HG03378 (cell line): ENCODE data around the gene TMEM138.

Source experiments
- ATAC-seq: cut with Tn5 transposase; IDR thresholded peaks from one replicate; pipeline ENCODE4 v1.9.1; 2021; ENCODE audit warnings: mild to moderate bottlenecking, moderate library complexity; ENCODE audit not compliant: unreplicated experiment

The TMEM138 gene

DNA sequence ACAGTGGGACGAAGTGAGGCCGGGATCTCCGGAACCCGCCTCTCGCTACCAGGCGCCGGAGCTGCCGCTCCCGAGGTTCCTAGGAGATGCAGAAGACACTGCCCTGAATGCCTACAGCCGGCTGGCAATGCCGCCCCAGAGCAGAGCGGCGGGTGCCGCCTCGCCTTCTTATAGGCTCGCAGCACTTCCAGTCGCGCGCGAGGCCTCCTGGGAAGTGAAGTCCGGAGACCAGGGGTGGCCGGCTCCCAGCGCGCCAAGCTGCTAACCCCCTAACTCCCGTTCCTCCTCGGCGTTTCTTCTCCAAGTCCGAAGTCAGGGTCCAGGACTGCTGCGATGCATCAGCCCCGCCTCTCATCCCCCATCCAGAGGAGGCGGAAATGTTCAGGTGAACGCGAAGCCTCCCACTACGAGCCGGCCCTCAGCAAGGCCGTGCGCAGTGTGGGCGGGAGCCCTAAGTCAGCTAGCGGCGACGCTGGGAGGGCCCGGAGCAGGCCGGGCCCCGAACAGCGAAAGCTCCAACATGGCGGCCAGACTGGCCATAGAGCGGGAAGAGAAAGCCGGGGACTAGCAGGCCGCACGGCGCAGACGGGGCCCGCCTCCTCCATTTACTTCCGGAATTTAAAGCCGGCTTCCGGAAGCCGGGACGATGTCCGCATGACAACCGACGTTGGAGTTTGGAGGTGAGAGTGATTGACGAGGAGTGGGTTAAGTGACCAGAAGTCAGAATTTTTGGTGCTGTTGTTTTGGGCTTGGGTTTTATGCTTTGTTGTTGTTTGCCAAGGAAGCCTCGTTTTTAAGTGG, at the start of gene TMEM138, which contains the start of gene CYB561A3:
Gene TMEM138, plus strand, starts transcription at position 634 of the 801 bp plus-strand sequence. CDS start 2,017 bp downstream, outside the sequence.
Gene CYB561A3, minus strand, starts transcription at position 142 of the 801 bp plus-strand sequence. CDS start 5,169 bp downstream, outside the sequence.
- peak; percentile 73 for ATAC-seq

DNA sequence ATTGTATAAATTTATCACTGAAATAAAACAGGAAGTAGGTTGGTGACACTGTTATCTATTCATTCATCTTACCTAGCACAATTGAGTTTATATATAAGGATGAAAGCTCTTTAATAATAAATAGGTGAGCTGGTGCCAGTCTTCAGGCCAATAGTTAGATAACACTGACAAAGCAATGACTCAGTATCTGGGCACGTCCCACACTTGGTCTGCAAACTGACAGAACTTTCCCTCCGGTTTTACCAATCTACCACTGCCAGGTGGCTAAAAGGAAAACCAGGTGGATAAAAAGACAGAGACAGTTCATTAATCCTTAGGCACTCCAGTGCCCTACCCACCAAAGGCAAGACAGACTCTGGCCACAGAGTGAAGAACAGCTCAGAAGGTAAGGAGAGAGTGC, 46.9 kb upstream of the TMEM138 start:
- no peak for ATAC-seq

- no peak for ATAC-seq
These were observed 36.3 kb upstream of the TMEM138 start for GRCh38 chr11:61325649-61326414.

GRCh38 chr11:61327669-61328071, 34.5 kb upstream of the TMEM138 start:
- ATAC-seq, result no peak

GRCh38 chr11:61328351-61328750, 33.8 kb upstream of the TMEM138 start:
- ATAC-seq, result no peak

DNA sequence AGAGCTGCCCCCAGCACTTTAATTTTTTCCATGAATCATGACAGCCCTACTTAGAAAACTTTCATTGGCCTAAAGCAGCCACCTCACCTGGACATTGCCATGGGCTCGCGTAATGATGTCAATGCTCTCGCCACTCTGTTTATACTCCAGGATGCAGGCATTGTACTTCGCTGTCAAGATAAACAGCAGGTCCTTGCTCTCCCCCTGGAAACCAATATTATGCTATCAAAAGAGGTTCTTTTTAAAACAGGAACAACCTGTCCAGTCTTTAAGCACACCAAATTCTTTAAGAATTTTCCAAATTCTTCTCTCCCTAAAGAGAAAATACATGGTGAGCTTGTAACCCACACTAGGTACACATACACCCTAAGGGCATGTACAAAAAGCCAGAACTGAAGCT, 32.3 kb upstream of the TMEM138 start:
- no peak for ATAC-seq

- no peak for ATAC-seq
These were observed 30.5 kb upstream of the TMEM138 start for GRCh38 chr11:61331651-61332050.

DNA sequence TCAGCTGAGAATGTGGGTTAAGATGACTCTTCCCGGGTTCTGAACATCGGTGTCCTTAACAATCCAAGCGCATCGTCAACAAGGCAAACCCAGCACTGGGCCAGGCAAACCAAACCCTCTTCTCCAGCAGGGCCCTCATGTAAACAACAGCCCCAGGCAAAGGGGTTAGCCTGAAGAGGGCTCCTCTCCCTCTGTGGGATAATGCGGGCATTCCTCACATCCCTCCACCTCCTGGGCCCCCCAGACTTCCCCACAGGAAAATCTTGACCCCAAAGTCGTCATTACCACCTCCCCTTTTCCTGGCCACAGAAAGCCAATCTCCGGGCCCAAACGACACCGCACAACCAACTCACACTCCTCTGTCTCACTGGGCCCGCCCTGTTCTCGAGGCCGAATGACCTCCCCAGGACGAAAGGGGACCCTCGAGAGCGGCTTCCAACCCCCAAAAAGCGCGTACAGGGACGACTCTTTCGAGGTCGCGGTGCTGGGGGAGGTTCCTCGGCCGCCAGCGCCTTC, 29.8 kb upstream of the TMEM138 start:
- no peak for ATAC-seq

DNA sequence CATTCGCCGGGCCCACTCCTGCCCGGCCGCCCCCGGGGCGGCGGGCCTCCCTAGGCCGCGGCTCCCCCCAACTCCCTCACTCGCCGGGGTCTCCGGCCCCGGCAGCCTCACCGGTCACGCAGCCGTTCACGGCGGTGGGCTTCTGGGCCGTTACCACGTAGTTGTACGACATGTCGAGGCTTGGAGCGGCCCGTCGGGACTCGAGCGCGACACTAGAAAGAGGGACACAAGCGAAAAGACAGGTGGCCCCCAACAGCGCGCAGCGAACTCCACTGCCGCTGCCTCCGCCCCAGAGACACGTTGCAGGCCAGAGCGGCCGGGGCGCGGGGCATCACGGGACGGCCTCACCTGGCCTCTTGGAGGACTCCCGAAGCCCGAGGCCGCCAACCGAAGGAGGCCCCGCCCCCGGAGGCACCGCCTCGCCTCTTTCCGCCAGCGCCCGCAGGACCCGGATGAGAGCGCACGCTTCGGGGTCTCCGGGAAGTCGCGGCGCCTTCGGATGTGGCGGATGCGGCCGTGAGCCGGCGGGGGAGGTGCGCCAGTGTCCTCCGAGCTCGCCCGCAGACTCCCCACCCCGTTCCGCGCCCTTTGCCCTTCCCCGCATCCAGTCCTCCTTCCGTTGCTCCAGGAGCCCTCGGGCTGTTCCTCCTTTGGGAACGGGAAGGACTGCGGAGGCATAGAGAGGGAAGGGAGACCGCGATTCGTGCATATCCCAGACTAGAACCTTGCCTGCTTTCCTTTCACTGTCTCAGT, 29.2 kb upstream of the TMEM138 start, which contains the start of the genes DDB1 and TKFC:
Gene DDB1, minus strand, starts transcription at position 309 of the 753 bp plus-strand sequence. Its CDS starts 137 bp downstream, at position 172.
Gene TKFC, plus strand, starts transcription at position 432 of the 753 bp plus-strand sequence. CDS start 1,501 bp downstream, outside the sequence.
- ATAC-seq, result peak; percentile 58

DNA sequence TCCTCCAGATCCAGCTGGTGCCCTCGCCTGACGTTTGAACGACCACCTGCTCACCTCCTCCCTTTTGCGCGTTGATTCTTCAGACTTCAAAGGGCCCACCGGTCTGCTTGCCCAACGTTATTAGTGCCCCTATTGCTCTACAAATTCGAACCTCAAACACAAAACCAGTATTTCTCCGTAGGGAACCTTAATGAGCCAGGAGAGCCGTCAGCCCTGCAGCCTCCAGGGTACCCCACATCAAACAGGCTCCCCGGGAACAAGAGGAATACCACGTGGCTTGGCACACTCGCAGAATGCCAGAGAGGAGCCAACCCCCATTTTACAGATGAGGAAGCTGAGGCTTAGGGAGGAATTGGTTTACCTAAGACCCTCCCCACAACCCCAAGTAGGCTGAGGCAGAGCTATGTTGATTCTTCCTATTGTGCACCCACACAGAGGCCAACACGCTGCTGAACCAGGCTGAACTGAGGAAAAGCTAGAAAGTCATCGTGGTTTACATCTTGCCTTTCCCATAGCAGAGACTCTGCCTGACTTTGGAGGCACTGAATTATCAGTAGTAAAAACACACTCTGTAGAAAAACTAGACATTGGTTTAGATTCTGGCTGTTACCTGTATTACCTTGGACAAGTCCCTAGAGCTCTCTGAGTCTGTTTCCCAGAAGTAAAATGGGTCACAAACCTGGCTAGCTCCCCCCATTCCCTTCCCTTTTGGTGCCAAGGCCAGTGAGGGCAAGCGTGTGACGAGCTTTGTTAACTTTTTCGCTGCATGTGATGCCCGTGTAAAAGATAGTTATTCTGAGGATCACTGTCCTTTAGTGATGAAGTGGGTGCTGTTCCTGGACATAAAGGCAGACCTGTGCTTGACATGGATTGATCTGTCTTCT, 28.4 kb upstream of the TMEM138 start:
- ATAC-seq, result peak; percentile 2

GRCh38 chr11:61334434-61335354, 27.5 kb upstream of the TMEM138 start:
- no peak for ATAC-seq

DNA sequence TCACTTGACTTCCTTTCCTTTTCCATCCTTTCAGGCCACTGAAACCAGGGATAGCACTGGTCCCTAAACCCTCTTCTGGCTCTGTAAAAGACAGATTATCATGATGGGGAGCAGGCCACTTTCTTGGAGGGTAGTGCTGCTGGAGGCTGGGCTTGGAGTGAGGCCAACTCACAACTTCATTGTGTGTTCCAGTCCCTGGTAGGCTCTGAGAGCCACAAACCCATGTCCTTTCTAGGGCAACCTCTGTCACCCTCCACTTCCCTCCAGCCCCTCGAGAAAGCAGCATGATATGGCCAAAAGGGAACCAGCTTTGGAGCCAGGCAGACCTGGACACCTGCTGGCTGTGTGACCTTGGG, 26.8 kb upstream of the TMEM138 start:
- no peak for ATAC-seq

GRCh38 chr11:61336171-61336935, 25.8 kb upstream of the TMEM138 start:
- ATAC-seq, result no peak

- no peak for ATAC-seq
These were observed 24.3 kb upstream of the TMEM138 start for GRCh38 chr11:61337706-61338470.

DNA sequence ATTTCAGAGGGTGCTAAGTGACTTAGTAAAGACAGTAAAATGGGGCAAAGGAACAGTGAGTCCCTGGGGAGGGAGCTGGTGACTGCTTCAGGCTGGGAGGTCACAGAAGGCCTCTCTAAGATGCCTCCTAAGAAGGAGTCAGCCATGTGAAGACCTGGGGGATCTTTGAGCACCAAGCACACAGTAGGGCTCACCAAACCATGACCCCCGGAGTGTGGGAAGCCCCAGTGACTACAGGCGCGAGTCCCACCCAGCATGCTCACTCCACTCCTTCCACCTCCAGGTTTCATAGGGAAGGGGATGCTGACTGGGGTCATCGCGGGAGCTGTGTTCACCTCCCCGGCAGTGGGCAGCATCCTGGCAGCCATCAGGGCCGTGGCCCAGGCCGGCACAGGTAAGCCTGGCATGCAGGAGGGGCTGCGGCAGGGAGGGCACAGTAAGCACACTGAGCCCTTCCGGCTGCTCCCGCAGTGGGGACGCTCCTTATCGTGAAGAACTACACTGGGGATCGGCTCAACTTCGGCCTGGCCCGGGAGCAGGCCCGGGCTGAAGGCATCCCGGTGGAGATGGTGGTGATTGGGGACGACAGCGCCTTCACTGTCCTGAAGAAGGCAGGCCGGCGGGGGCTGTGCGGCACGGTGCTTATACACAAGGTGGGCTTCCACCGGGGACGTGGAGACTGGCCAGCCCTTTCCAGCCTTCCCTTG, 23.2 kb upstream of the TMEM138 start:
- no peak for ATAC-seq

GRCh38 chr11:61339490-61339878, 22.7 kb upstream of the TMEM138 start:
- no peak for ATAC-seq

DNA sequence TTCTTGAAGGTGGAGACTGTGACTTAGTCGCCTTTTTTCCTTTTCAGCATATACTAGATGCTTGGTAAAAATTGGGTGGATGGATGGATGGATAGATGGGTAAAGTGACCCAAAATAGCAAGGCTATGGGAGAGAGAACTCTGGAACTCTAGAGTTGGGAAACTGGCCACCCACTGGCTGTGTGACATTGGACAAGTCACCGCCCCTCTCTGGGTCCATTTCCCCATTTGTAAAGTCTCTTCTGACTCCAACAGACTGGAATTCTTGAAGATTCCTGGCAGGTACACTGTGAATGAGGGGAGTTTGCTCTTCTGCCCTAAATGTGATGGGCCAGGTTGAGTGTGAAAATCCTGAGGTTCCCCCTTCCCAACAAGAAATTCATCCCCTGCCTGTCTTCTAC, 21.2 kb upstream of the TMEM138 start:
- no peak for ATAC-seq
